GM18951 (cell line): ENCODE measurements around the gene FAM53B.
"Not testable (repeated sequence)": the region's sequence is repeated elsewhere in the genome, so short reads cannot be mapped to it uniquely, and the experiment has no call there.

Source experiments
- POLR2A ChIP-seq: IDR thresholded peaks from 4 replicates; pipeline ENCODE4 v1.6.1; 2011; ENCODE audit warnings: mild to moderate bottlenecking; ENCODE audit not compliant: insufficient read length, insufficient read depth; ENCODE audit errors: extremely low read depth
- in situ Hi-C: fragments of 300-500 bp; cut with MboI; formaldehyde crosslinking; loops from one replicate; pipeline ENCODE4 v1.12.0; 2022; ENCODE audit warnings: low sequenced_read_pairs, mixed read lengths, inconsistent platforms; ENCODE audit not compliant: unreplicated experiment

The FAM53B gene

GRCh38 chr10:124744102-124745050 lies at the start of gene FAM53B:
Gene FAM53B, minus strand, starts transcription at chr10:124744378. Its CDS starts 37,665 bp downstream, at chr10:124706713.
- TF ChIP-seq POLR2A: peak; percentile 73
- in situ Hi-C loops: loop anchor here (10.0 kb wide), 1 partner anchor 210 kb away; no protein-coding TSS in a partner anchor

GRCh38 chr10:124792998-124793352 lies 48.8 kb upstream of the FAM53B start:
- in situ Hi-C loops: no loop called here
- no peak for TF ChIP-seq POLR2A

- TF ChIP-seq POLR2A: peak; percentile 92
- in situ Hi-C loops: no loop called here
Observed at GRCh38 chr10:124791547-124792348, 47.6 kb upstream of the FAM53B start, which contains the start of gene EEF1AKMT2. Gene EEF1AKMT2, minus strand, starts transcription at chr10:124791887. Its CDS starts 54 bp downstream, at chr10:124791833.

DNA sequence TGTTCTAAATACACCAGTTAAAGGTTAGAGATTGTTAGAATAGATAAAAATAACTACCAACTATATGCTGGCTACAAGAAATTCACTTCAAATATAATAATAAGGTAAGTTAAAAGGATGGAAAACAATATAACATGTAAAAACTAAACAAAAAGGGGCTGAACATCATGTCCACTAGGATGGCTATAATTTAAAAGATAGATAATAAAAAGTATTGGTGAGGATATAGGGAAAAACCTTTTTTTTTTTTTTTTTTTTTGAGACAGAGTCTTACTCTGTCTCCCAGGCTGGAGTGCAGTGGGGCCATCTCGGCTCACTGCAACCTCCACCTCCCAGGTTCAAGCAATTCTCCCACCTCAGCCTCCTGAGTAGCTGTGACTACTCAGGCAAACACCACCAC lies 38.7 kb upstream of the FAM53B start:
- in situ Hi-C loops: not testable (repeated sequence)

GRCh38 chr10:124768791-124769190 lies 24.6 kb upstream of the FAM53B start:
- in situ Hi-C loops: no loop called here

DNA sequence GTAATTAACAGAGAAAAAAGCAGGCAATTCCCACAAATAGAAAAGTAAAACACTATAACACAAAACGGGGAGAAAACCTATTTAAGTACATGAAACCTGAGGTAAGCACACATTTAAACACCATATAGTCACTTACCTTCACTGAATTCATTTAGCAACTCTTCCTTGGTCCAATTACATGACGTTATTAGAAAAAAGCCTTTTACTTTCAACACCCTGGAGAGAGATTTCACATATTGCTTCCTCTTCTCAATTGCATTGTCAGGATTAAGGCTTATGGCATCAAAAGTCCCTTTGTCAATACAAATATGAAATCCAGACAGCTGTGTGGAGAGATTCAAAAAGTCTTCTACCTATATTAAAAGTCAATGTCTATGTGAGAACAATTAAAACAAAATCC lies 21.1 kb upstream of the FAM53B start:
- TF ChIP-seq POLR2A: no peak
- in situ Hi-C loops: no loop called here

More at GRCh38 chr10:124768791-124769190, 24.6 kb upstream of the FAM53B start:
- TF ChIP-seq POLR2A: no peak

GRCh38 chr10:124763267-124763666 lies 19.1 kb upstream of the FAM53B start:
- in situ Hi-C loops: no loop called here

GRCh38 chr10:124762281-124762680 lies 18.1 kb upstream of the FAM53B start:
- no peak for TF ChIP-seq POLR2A
- in situ Hi-C loops: no loop called here

More at GRCh38 chr10:124763267-124763666, 19.1 kb upstream of the FAM53B start:
- TF ChIP-seq POLR2A: no peak

- in situ Hi-C loops: no loop called here
- no peak for TF ChIP-seq POLR2A
Observed at GRCh38 chr10:124756156-124756903, 12.2 kb upstream of the FAM53B start.

- no peak for TF ChIP-seq POLR2A
- in situ Hi-C loops: no loop called here
Observed at GRCh38 chr10:124755581-124755980, 11.4 kb upstream of the FAM53B start.

GRCh38 chr10:124754227-124754626 lies 10.0 kb upstream of the FAM53B start:
- no peak for TF ChIP-seq POLR2A
- in situ Hi-C loops: no loop called here

DNA sequence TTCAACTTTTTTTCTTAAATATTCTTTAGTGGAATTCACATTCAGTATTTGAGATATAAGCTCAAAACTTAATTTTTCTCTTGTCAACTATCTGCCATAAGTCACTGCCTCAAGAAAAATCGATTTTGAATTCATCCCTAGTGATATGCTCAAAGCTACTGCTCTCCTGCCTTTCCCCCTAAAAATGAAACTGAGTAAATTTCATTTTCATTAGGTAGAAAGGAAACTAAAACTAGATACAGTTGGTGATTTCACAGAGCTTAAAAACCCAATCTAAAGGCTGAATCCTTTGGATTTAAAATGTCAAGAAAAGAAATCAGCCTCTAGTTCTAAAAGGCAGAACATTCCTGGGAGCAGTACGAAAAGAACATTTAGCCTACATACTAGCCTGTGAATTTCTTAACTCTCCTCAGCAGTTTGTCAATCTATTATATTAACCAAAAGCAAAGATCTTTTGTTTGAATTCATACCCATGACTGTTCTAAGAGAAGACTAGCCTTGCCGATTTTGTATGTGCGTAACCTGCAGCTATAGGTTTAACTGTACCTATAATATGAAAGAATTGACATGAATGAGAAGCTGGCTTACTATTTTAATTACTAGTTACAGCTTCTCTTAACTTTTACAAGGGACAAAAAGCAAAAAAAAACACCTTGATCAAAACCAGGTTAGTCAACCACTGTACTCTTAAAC lies 4.9 kb upstream of the FAM53B start:
- in situ Hi-C loops: loop anchor here (10.0 kb wide), 1 partner anchor 214 kb away; no protein-coding TSS in a partner anchor
- TF ChIP-seq POLR2A: no peak
